ELR (cell line): ENCODE data around the gene UTP25.
"Not testable (repeated sequence)": the region's sequence is repeated elsewhere in the genome, so short reads cannot be mapped to it uniquely, and the experiment has no call there.

Experiments used
- DNase-seq: peaks from one replicate; pipeline ENCODE4 v3.0.0-alpha.2; 2015; ENCODE audit warnings: low read depth

Gene UTP25

GRCh38 chr1:209896346-209896745, 68.6 kb downstream of the UTP25 start:
- DNase-seq, result peak; percentile 76

GRCh38 chr1:209898271-209898670, 70.5 kb downstream of the UTP25 start:
- DNase-seq, result not testable (repeated sequence)

- not testable (repeated sequence) for DNase-seq
Measured at GRCh38 chr1:209898851-209899250, 71.1 kb downstream of the UTP25 start.

- peak; percentile 64 for DNase-seq
Measured at GRCh38 chr1:209899948-209900347, 72.2 kb downstream of the UTP25 start.

- peak; percentile 96 for DNase-seq
Measured at GRCh38 chr1:209900734-209901133, 73.0 kb downstream of the UTP25 start.

GRCh38 chr1:209901211-209901610, 73.4 kb downstream of the UTP25 start:
- no peak for DNase-seq

GRCh38 chr1:209904774-209905173, 77.0 kb downstream of the UTP25 start:
- not testable (repeated sequence) for DNase-seq
